K562 (cell line): Measurements from ENCODE around the gene FFAR1. TPM values are rescaled to one million over a fixed set of nuclear protein-coding genes. Genes with fewer than 3 reads are reported as not detected.

ENCODE experiments used
- ARID1B ChIP-seq: fragments of 450-650 bp; IDR thresholded peaks from 2 replicates; pipeline ENCODE4 v1.6.1; 2016; ENCODE audit warnings: antibody characterized with exemption, mild to moderate bottlenecking, inconsistent platforms
- CBFA2T2 ChIP-seq: fragments of 450-650 bp; conservative IDR thresholded peaks from 2 replicates; pipeline ENCODE4 v1.6.1; 2017; ENCODE audit warnings: mild to moderate bottlenecking
- CEBPG ChIP-seq, 3 experiments: fragments of 200-800 bp in 1 of 3; sonication (Bioruptor generic) in 1 of 3; sonication (generic) in 1 of 3; formaldehyde crosslinking in 1 of 3; IDR thresholded peaks in 2 of 3; conservative IDR thresholded peaks in 1 of 3; 2 replicates each; pipeline versions ENCODE4 v1.6.1 to v1.8.0; 2016 to 2022; ENCODE audit warnings: missing compliant biosample characterization in 2 of 3, missing genetic modification characterization in 2 of 3, mild to moderate bottlenecking in 1 of 3, missing genetic modification reagents in 1 of 3
- COPS2 ChIP-seq: fragments of 450-650 bp; conservative IDR thresholded peaks from 2 replicates; pipeline ENCODE4 v1.6.1; 2016; ENCODE audit warnings: mild to moderate bottlenecking, moderate library complexity
- DACH1 ChIP-seq: fragments of 450-650 bp; IDR thresholded peaks from 2 replicates; pipeline ENCODE4 v1.6.1; 2018; ENCODE audit not compliant: partially characterized antibody
- DMBX1 ChIP-seq: fragments of 250-450 bp; sonication (Bioruptor Pico); IDR thresholded peaks from 2 replicates; pipeline ENCODE4 v1.8.0; 2022; ENCODE audit warnings: inconsistent platforms, mild to moderate bottlenecking, moderate library complexity, borderline replicate concordance
- EGR1 ChIP-seq: fragments of 450-650 bp; conservative IDR thresholded peaks from 2 replicates; pipeline ENCODE4 v1.6.1; 2017; ENCODE audit warnings: mild to moderate bottlenecking
- MYC ChIP-seq, 2 experiments: fragments of 250-450 bp in 1 of 2; sonication (Bioruptor Pico) in 1 of 2; IDR thresholded peaks; 2 replicates each; pipeline versions ENCODE4 v1.5.1 to v1.6.1; 2012 to 2021; ENCODE audit warnings: low read depth in 2 of 2, borderline replicate concordance in 1 of 2, improper control_type of control experiment in 1 of 2, low read length in 1 of 2, mild to moderate bottlenecking in 1 of 2, moderate library complexity in 1 of 2
- SMARCC2 ChIP-seq: fragments of 450-650 bp; IDR thresholded peaks from 2 replicates; pipeline ENCODE4 v1.6.1; 2017; ENCODE audit warnings: antibody characterized with exemption, moderate library complexity, mild to moderate bottlenecking, low read depth
- STAT5A ChIP-seq: IDR thresholded peaks from 2 replicates; pipeline ENCODE4 v1.6.1; 2012; ENCODE audit warnings: low read length, inconsistent platforms, borderline replicate concordance
- TAF9B ChIP-seq: fragments of 450-650 bp; IDR thresholded peaks from 2 replicates; pipeline ENCODE4 v1.6.1; 2018; ENCODE audit warnings: mild to moderate bottlenecking; ENCODE audit not compliant: partially characterized antibody
- YY1 ChIP-seq, 3 experiments: IDR thresholded peaks; 2 replicates each; pipeline ENCODE4 v1.6.1; 2011; ENCODE audit warnings: low read length in 2 of 3, mild to moderate bottlenecking in 2 of 3, moderate library complexity in 2 of 3, borderline replicate concordance in 1 of 3, control low read depth in 1 of 3, low read depth in 1 of 3; ENCODE audit not compliant: insufficient read depth in 3 of 3, insufficient replicate concordance in 2 of 3, control insufficient read depth in 1 of 3, insufficient read length in 1 of 3; ENCODE audit errors: extremely low read depth in 1 of 3
- ZNF23 ChIP-seq: fragments of 250-450 bp; sonication (Bioruptor Pico); IDR thresholded peaks from 2 replicates; pipeline ENCODE4 v1.4.0; 2020; ENCODE audit warnings: mild to moderate bottlenecking
- ZNF24 ChIP-seq: fragments of 450-650 bp; IDR thresholded peaks from 2 replicates; pipeline ENCODE4 v1.6.1; 2016
- ZNF316 ChIP-seq: fragments of 450-650 bp; IDR thresholded peaks from 2 replicates; pipeline ENCODE4 v1.6.1; 2016
- ZNF384 ChIP-seq: IDR thresholded peaks from 2 replicates; pipeline ENCODE4 v1.6.1; 2012; ENCODE audit warnings: low read depth, low read length, improper control_type of control experiment
- ZNF407 ChIP-seq: fragments of 450-650 bp; IDR thresholded peaks from 2 replicates; pipeline ENCODE4 v1.6.1; 2016; ENCODE audit warnings: low read depth
- ZNF561 ChIP-seq: fragments of 450-650 bp; formaldehyde crosslinking; conservative IDR thresholded peaks from 2 replicates; pipeline ENCODE4 v1.4.0; 2020; ENCODE audit warnings: mild to moderate bottlenecking, moderate library complexity
- polyA plus RNA-seq, 8 experiments: library from polyadenylated mRNA; depleted of rRNA in 4 of 8; stranded (reverse) in 5 of 8; unstranded in 3 of 8; fragments of >200 nt; fragmentation: Nextera tagmentation in 2 of 8; fragmentation: Illumina TruSeq in 1 of 8; extraction: Ambion mirVana in 2 of 8; extraction: Trizol in 1 of 8; gene quantifications; 2 replicates each; pipeline versions ENCODE4 v1.2.1 to v1.2.3, GENCODE V29; 2011 to 2014; ENCODE audit warnings: inconsistent platforms in 1 of 8, missing spikeins in 1 of 8
- total RNA-seq, 7 experiments: library from RNA; depleted of rRNA in 6 of 7; stranded (reverse); fragments of >200 nt in 6 of 7; fragmentation: Illumina TruSeq in 2 of 7; extraction: Trizol in 2 of 7; gene quantifications; 2 replicates each; pipeline versions ENCODE4 v1.2.1 to v1.2.3, GENCODE V29; 2011 to 2021; ENCODE audit warnings: low replicate concordance in 1 of 7
- TF ChIP-seq, protein P1 (sequence below): fragments of 250-450 bp; sonication (Bioruptor Pico); IDR thresholded peaks from 2 replicates; pipeline ENCODE4 v1.5.0; 2021
- TF ChIP-seq, protein P2 (sequence below): fragments of 250-450 bp; sonication (Bioruptor Pico); IDR thresholded peaks from 2 replicates; pipeline ENCODE4 v1.8.0; 2022; ENCODE audit warnings: moderate library complexity, mild to moderate bottlenecking, inconsistent platforms

The FFAR1 gene
- total and polyA plus RNA-seq, 9 of the 15 experiments (the other 6 are each of a cell fraction or from before 2014, with no cell fraction given) = not detected

DNA sequence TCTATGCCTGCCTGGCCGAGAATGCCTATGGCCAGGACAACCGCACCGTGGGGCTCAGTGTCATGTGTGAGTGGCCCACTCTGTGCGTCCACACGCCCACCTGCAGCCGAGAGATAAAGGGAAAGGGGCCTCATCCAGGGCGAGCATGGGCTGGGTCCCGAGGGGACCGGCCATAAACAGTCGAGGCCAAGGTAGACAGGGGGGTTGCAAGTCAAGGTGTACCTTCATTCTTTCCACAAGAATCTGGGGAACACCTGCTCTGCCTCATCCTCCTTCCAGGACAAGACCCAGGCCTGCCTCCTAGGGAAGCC, 47.4 kb upstream of the FFAR1 start (continued):
- TF ChIP-seq YY1 (IDR thresholded peaks at IDR 0.05; ENCODE audit: borderline replicate concordance in 1 of 3, control insufficient read depth in 1 of 3, extremely low read depth in 1 of 3, insufficient read depth in 3 of 3, insufficient read length in 1 of 3, insufficient replicate concordance in 2 of 3, low read depth in 1 of 3, low read length in 2 of 3) (no peak), CEBPG (CRISPR knock-in tag; IDR thresholded peaks at IDR 0.05) (no peak), CEBPG (tag; conservative IDR thresholded peaks at IDR 0.05 in 1 of 2, IDR thresholded peaks at IDR 0.05 in 1 of 2) (no peak), SMARCC2 (no peak), ZNF384 (no peak), ZNF407 (no peak), COPS2 (no peak), CBFA2T2 (0 out of 2 replicates have a peak, but pooled peaks have one; percentile 18), EGR1 (peak; percentile 56), ZNF24 (no peak), ZNF561 (no peak), ZNF316 (no peak), DMBX1 (no peak), MYC (IDR thresholded peaks at IDR 0.05; ENCODE audit: low read depth, low read length) (no peak), MYC (CRISPR knock-in tag; IDR thresholded peaks at IDR 0.05; ENCODE audit: borderline replicate concordance, low read depth) (no peak), DACH1 (no peak), ARID1B (peak; percentile 65), STAT5A (no peak), ZNF23 (CRISPR knock-in tag) (no peak), TAF9B (no peak)
- TF ChIP-seq, protein P1, sequence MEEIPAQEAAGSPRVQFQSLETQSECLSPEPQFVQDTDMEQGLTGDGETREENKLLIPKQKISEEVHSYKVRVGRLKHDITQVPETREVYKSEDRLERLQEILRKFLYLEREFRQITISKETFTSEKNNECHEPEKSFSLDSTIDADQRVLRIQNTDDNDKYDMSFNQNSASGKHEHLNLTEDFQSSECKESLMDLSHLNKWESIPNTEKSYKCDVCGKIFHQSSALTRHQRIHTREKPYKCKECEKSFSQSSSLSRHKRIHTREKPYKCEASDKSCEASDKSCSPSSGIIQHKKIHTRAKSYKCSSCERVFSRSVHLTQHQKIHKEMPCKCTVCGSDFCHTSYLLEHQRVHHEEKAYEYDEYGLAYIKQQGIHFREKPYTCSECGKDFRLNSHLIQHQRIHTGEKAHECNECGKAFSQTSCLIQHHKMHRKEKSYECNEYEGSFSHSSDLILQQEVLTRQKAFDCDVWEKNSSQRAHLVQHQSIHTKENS (CRISPR knock-in tag) = no peak
- TF ChIP-seq, protein P2, sequence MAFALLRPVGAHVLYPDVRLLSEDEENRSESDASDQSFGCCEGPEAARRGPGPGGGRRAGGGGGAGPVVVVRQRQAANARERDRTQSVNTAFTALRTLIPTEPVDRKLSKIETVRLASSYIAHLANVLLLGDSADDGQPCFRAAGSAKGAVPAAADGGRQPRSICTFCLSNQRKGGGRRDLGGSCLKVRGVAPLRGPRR = no peak
